Anterior cingulate cortex (tissue), 58 donors: ENCODE data around the gene NAIP.
"Not testable (repeated sequence)": the region's sequence is repeated elsewhere in the genome, so short reads cannot be mapped to it uniquely, and the experiment has no call there.

Experiments used
- DNase-seq, 58 donors: peaks; one replicate each; lab custom pipeline; 2025; lab: John Stamatoyannopoulos, UW

NAIP gene

GRCh38 chr5:71025289-71025953 is at the start of gene NAIP:
Gene NAIP (minus strand): TSS chr5:71025339. CDS start chr5:71012915, 12,424 bp downstream.
- not testable (repeated sequence) for DNase-seq

DNA sequence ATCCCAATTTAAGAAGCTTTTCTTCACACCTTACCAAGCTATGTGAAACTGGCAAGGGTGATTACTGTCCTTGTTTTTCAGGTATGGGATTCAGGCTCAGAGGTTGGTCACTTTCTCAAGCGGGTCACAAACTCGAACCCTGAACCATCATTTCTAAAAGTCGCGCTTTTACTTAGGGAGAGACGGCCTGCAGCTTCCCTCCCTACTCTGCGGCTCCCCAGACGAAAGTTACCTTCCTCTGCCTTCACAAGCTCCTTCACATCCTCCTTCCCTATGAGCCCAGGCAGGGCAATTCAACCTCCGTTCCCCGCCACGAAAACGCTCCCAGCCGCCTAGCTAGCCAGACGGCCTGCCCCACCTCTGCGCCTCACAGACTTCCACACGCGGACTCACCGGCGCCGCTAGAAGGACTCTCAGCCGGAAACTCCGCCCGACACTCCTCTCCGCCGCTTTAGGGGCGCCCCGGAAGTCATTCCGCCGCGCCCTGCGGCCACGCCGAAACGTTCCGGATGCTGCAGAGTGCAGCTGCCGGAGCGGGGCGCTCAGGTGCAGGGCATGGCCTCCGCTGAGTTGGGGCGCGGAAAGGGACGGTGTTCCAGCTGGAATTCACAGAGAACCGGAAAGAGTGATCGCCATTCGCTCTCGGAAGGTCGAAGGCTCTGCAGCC is 42.3 kb upstream of the NAIP start, which contains the start of gene GTF2H2:
GTF2H2 (minus strand) TSS at position 415 of the 667 bp plus-strand sequence. CDS start 4,913 bp downstream, outside the sequence.
- DNase-seq, result not testable (repeated sequence)

DNA sequence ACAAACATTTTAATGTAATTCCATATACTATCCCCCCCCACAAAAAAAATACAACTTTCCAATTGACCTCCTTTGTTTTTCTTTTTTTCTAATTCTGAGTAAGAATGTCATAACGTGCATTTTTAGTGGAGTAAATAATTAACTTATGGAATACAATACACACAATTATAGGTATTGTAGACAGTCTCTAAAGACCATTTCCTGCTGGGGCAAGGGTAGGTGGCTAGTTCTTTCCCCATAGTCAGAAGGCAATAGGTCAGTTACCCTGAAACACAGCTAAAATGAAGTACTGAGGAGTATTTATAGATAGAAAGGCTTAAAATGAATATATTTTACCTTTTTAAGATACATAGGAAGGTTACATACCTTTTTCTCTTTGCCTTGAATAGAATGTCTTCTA is 36.2 kb upstream of the NAIP start:
- not testable (repeated sequence) for DNase-seq

GRCh38 chr5:71059426-71059825 is 34.3 kb upstream of the NAIP start:
- DNase-seq, result not testable (repeated sequence)

DNA sequence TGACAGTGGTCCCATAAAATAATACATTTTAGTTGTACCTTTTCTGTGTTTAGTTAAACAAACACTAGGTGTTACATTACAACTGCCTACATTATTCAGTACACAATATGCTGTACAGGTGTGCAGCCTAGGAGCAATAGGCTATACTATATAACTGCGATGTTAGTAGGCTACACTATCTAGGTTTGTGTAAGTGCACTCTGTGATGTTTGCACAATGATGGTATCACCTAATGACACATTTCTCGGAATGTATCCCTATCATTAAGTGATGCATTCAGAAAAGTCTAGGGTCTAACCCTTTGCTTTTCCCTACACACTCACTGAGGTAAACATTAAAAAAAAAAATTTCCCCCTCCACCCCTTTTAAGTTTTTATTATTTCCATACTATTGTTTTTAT is 19.7 kb upstream of the NAIP start:
- DNase-seq, result not testable (repeated sequence)

- DNase-seq, result not testable (repeated sequence)
Measured at GRCh38 chr5:71044128-71044527, 19.0 kb upstream of the NAIP start.

DNA sequence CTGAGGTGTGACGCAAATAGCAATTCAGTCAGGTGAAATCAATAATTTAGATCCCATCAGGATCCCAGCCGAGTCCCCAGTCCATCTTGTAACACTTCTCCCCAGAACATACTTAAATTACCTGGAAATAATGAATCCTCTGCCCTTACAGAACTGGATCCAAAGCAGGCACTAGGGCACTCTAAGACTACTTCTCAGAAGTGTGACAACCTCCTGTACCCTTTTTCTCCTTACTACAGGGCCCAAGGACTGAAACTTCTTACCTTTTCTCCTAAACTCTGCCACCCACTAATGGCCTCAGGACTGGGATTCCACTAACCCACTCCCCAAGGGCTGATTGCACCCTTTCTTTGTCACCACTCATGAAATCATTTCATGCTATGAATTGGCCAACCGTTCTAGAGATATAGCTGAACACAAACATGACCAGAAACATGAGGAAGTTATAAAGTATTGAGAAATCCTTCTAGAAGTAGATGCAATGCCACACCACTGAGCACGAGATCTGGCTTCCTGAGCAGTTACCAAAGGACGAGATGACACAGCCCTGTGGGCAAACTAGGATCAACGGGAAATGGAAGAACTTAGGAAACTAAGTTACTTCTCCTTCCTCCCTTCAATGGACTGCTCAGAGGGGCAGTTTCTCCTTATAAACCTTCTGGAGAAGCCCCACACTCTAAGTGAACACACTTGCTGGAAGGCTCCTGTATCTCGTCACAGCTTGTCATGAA is 6.1 kb upstream of the NAIP start:
- DNase-seq, result not testable (repeated sequence)

DNA sequence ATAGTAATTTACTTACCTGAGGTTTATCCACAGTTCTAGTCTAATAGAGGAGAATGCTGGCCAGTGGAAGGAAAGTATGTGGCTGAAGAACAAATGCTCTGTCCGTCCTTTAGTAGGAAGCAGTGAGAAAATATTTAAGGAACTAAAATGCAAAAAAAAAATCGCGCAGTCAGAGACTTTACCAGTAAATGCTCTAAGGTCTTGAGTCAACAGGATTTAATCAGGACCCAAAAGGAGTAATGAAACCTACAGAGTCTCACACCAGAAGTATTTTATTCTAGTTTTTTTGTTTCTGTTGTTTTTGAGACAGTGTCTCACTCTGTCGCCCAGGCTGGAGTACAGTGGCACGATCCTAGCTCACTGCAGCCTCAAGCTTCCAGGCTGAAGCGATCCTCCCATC is 4.5 kb downstream of the NAIP start:
- DNase-seq, result not testable (repeated sequence)

DNA sequence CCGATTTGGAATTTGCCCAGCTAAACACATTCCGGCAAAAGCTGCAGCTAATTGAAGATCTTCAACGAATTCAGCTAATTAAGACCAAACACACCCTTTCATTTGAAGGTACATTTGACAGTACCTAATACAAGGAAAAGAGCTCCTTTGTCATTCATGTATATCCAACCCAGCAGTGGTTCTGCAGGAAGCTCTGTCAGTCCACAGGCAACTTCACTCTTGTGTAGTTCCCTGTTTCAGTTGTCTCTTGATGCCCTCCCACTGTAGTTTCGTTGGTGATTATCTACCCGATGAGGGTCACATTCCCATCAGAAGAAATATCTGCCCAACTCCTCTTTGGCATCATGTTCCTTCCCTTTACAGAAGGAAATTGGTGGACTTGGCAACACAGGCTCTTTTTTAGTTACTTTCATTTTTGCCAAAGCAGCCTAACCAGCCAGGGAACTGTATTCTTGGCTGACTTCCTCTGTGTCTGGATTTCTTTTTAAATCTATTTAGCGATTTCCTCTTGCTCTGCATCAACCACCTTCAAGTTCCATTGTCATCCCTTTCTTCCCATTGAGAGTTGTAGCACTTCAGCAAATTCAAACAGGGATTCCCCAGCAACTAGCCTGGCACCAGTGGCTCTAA is 6.6 kb downstream of the NAIP start:
- not testable (repeated sequence) for DNase-seq

DNA sequence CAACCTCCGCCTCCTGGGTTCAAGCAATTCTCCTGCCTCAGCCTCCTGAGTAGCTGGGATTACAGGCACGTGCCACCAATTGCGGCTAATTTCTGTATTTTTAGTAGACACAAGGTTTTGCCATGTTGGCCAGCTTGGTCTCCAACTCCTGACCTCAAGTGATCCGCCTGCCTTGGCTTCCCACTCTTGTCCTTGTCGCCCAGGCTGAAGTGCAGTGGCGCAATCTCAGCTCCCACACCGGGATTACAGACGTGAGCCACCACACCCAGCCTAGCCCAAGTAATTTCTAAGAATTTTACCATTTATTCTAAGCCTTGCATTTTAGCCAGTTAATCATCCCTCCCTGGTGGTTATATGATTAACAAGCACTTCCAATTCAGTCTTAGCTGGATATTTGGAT is 11.0 kb downstream of the NAIP start:
- no peak for DNase-seq

DNA sequence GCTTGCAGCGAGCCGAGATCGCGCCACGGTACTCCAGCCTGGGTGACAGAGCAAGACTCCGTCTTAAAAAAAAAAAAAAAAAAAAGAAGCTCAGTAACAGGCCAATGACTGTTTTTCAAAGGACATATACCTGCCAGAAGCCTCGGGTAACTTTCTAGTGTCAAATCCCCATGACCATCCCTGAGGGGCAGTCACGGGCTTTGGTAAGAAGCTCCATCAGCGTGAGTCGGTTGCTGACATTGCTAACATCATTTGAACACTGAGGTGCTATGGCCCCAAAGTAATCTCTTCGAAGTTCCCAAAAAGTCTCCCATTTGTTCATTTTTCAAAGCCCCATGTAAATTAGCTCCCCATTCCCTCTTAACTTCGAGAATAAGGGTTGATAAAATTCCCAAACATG is 11.6 kb downstream of the NAIP start:
- DNase-seq, result no peak

DNA sequence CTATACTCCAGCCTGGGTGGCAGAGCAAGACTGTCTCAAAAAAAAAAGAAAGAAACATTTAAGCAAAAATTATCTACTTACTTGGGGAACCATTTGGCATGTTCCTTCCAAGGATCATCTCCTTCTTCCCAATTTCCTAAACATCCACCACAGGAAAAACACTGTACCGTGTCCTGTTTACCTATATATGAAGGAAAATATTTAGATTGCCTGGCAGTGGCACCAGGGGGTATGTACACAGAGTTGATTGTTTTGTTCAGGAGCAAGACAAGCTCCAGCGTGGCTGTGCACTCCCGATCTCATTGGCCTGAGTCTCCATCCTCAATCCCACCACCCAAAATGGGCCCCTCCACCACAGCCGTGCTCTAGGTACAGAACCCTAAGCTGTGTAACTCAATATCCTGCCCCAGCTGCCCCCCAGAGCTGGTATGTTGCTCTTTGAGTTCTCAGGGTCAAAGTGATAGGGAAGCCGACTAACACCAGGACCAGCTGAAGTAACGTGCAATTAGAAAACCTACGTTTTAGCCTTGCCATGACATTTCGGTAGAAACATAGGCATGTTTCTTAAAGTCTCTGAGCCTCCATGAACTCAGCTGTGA is 13.8 kb downstream of the NAIP start:
- no peak for DNase-seq

- DNase-seq, result not testable (repeated sequence)
Measured at GRCh38 chr5:71006983-71007382, 18.2 kb downstream of the NAIP start.

- DNase-seq, result not testable (repeated sequence)
Measured at GRCh38 chr5:70984882-70985281, 40.3 kb downstream of the NAIP start.

DNA sequence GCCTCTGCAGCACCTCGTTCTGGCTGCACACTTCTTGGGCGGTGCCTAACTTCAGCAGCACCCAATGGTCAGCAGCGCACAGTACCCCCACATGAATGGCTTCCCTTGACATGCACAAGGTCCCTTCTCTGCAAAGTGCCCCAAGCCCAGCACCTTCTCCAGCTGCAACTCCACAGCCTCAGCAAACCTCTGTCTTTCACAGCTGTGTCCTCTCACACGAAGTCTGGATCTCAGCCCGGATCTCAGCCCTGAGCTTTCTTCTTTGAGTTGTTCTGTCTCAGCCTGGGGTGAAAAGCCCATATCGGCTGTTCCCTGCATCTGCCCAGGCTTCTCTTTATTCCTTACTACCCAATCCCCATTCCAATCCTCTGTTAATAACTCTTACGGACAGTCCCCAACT is 57.9 kb downstream of the NAIP start:
- DNase-seq, result not testable (repeated sequence)

GRCh38 chr5:70964531-70964930 is 60.6 kb downstream of the NAIP start:
- DNase-seq, result not testable (repeated sequence)

DNA sequence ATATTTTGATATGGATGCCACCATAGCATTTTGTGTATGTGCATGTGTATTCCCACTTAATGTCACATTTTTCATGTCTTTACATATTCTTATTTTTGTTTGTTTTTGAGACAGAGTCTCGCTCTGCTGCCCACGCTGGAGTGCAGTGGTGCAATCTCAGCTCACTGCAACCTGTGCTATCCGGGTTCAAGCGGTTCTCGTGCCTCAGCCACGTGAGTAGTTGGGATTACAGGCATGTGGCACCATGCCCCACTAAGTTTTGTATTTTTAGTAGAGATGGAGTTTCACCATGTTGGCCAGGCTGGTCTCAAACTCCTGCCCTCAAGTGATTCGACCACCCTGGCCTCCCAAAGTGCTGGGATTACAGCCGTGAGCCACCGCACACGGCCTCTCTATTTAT is 72.1 kb downstream of the NAIP start:
- DNase-seq, result not testable (repeated sequence)

GRCh38 chr5:70932560-70932959 is 92.6 kb downstream of the NAIP start:
- DNase-seq, result not testable (repeated sequence)

GRCh38 chr5:70931709-70932368 is 93.3 kb downstream of the NAIP start:
- DNase-seq, result not testable (repeated sequence)

- not testable (repeated sequence) for DNase-seq
Measured at GRCh38 chr5:70925211-70925562, 100.0 kb downstream of the NAIP start.
